ENCODE measurements around the gene SMCO2. TPM values are rescaled to one million over a fixed set of nuclear protein-coding genes. Genes with fewer than 3 reads are reported as not detected.

SMCO2 gene
- total and polyA plus RNA-seq, 4 donors: not detected

GRCh38 chr12:27545665-27546064, 99.1 kb downstream of the SMCO2 start (continued):
- no peak for TF ChIP-seq GABPA (IDR thresholded peaks at IDR 0.05 in 1 of 2, conservative IDR thresholded peaks at IDR 0.05 in 1 of 2)

DNA sequence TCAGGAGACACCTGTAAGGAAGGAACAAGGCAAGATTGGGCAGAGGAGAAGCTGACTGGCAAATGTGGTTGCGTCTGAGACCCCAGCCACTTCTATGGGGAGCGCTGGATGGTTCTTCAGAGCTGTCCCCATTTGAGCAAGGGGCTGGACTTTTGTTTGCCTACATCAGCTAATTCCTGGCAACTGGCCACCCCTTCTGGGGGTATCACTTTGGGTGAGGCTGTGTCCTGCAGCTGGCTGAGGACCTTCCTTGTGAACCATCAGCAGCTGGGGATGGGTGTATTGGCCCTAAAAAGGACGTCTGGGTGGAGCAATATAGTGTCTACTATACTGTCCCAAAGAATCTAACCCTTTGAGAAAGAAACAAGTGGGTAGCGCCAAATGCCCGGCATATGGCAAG, 101.1 kb downstream of the SMCO2 start:
- Histone ChIP-seq H3K36me3 (ENCODE audit: control insufficient read depth in 4 of 4, insufficient read depth in 3 of 4, low read depth in 1 of 4, low read length in 3 of 4) (no peaks in the 10 kb centered on the region), H3K9me3 (ENCODE audit: control insufficient read depth in 4 of 4, low read length in 3 of 4) (no peaks in the 10 kb centered on the region), H3K27me3 (ENCODE audit: control insufficient read depth in 4 of 4, insufficient read depth in 4 of 4, low read length in 3 of 4) (no peaks in the 10 kb centered on the region), H3K9ac (ENCODE audit: low read depth in 1 of 2, low read length in 2 of 2) (no peak overlapping the region), H3K27ac (ENCODE audit: low read depth in 1 of 2, low read length in 2 of 2) (peak overlapping the region; percentile 78 to 90), H3K4me3 (ENCODE audit: low read depth in 1 of 3, low read length in 3 of 3) (no peak overlapping the region), H3K4me1 (ENCODE audit: control insufficient read depth in 4 of 4, insufficient read depth in 4 of 4, low read length in 3 of 4) (peaks cover 27 to 69% (median 56%) of the 10 kb centered on the region in 4 donors)
- TF ChIP-seq MAX (IDR thresholded peaks at IDR 0.05) (no peak), EGR1 (IDR thresholded peaks at IDR 0.05; ENCODE audit: low read depth in 2 of 2) (no peak), GABPA (IDR thresholded peaks at IDR 0.05 in 1 of 2, conservative IDR thresholded peaks at IDR 0.05 in 1 of 2) (no peak), TAF1 (conservative IDR thresholded peaks at IDR 0.05) (no peak), YY1 (IDR thresholded peaks at IDR 0.05) (no peak), HNF4A (conservative IDR thresholded peaks at IDR 0.05) (no peak), FOXA2 (IDR thresholded peaks at IDR 0.05) (no peak), FOXA1 (IDR thresholded peaks at IDR 0.05) (no peak), HNF4G (IDR thresholded peaks at IDR 0.05) (no peak), NR2F2 (IDR thresholded peaks at IDR 0.05) (no peak), JUND (IDR thresholded peaks at IDR 0.05) (no peak), RAD21 (IDR thresholded peaks at IDR 0.05) (no peak), RXRA (IDR thresholded peaks at IDR 0.05) (no peak)
- TF ChIP-seq, protein P1, sequence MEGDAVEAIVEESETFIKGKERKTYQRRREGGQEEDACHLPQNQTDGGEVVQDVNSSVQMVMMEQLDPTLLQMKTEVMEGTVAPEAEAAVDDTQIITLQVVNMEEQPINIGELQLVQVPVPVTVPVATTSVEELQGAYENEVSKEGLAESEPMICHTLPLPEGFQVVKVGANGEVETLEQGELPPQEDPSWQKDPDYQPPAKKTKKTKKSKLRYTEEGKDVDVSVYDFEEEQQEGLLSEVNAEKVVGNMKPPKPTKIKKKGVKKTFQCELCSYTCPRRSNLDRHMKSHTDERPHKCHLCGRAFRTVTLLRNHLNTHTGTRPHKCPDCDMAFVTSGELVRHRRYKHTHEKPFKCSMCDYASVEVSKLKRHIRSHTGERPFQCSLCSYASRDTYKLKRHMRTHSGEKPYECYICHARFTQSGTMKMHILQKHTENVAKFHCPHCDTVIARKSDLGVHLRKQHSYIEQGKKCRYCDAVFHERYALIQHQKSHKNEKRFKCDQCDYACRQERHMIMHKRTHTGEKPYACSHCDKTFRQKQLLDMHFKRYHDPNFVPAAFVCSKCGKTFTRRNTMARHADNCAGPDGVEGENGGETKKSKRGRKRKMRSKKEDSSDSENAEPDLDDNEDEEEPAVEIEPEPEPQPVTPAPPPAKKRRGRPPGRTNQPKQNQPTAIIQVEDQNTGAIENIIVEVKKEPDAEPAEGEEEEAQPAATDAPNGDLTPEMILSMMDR (IDR thresholded peaks at IDR 0.05; ENCODE audit: low read depth, low read length, missing input control): no peak
- TF ChIP-seq, protein P2, sequence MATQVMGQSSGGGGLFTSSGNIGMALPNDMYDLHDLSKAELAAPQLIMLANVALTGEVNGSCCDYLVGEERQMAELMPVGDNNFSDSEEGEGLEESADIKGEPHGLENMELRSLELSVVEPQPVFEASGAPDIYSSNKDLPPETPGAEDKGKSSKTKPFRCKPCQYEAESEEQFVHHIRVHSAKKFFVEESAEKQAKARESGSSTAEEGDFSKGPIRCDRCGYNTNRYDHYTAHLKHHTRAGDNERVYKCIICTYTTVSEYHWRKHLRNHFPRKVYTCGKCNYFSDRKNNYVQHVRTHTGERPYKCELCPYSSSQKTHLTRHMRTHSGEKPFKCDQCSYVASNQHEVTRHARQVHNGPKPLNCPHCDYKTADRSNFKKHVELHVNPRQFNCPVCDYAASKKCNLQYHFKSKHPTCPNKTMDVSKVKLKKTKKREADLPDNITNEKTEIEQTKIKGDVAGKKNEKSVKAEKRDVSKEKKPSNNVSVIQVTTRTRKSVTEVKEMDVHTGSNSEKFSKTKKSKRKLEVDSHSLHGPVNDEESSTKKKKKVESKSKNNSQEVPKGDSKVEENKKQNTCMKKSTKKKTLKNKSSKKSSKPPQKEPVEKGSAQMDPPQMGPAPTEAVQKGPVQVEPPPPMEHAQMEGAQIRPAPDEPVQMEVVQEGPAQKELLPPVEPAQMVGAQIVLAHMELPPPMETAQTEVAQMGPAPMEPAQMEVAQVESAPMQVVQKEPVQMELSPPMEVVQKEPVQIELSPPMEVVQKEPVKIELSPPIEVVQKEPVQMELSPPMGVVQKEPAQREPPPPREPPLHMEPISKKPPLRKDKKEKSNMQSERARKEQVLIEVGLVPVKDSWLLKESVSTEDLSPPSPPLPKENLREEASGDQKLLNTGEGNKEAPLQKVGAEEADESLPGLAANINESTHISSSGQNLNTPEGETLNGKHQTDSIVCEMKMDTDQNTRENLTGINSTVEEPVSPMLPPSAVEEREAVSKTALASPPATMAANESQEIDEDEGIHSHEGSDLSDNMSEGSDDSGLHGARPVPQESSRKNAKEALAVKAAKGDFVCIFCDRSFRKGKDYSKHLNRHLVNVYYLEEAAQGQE (IDR thresholded peaks at IDR 0.05): no peak
- WGBS: 86% methylated on average over 5 of the region's 5 CpGs
- no peak for DNase-seq (ENCODE audit: low spot score)

DNA sequence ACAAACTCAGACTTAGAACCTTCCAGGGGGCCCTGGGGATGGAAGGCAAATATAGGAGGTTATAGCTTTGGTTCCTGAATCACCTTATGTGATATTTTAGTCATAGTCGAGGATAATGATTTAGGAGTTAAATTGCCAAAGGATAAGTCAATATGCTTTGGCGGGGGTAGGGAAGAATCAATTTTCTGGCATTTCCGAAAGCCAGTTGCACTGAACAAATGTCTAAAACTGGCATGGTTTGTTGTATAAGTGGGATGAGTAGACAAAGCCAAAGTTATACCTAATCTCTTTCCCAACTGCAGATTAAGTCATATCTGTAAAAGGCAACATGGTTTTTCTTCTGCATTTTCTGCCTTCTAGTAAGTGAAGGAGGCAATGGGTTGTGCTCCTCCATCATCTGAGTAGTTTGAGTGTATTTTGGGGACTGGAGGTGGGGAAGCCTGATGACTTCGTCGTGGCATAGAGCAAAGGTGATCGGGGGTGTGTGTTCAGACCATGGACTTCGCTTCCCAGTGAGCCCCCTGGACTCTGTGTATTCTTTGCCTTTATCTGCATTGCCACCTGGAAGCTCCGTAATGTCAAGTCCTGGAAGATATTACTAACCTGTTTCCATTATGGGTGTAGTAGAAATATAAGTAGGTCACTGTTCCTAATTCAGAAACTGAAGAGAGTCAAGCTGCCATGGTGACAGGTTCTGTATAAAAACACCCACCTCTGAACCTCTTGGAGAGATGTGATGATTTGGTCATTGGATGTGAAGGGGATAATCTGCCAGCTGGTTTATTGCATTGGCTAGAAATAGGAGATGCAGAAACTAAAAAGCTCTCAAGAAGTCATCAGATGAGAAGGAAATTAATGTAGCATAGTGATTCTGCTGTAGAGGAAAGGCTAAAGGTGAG, 102.0 kb downstream of the SMCO2 start:
- Histone ChIP-seq H3K27me3 (ENCODE audit: control insufficient read depth in 4 of 4, insufficient read depth in 4 of 4, low read length in 3 of 4) (no peaks in the 10 kb centered on the region), H3K9ac (ENCODE audit: low read depth in 1 of 2, low read length in 2 of 2) (no peak overlapping the region), H3K9me3 (ENCODE audit: control insufficient read depth in 4 of 4, low read length in 3 of 4) (no peaks in the 10 kb centered on the region), H3K36me3 (ENCODE audit: control insufficient read depth in 4 of 4, insufficient read depth in 3 of 4, low read depth in 1 of 4, low read length in 3 of 4) (no peaks in the 10 kb centered on the region), H3K4me3 (ENCODE audit: low read depth in 1 of 3, low read length in 3 of 3) (peak overlapping the region in 1 of 3 donors; percentile 1), H3K4me1 (ENCODE audit: control insufficient read depth in 4 of 4, insufficient read depth in 4 of 4, low read length in 3 of 4) (peaks cover 27 to 69% (median 54%) of the 10 kb centered on the region in 4 donors), H3K27ac (ENCODE audit: low read depth in 1 of 2, low read length in 2 of 2) (peak overlapping the region; percentile 78 to 90)
- WGBS: 41% methylated on average over 8 of the region's 8 CpGs
- no peak for DNase-seq (ENCODE audit: low spot score)
- no peak for TF ChIP-seq HNF4G (IDR thresholded peaks at IDR 0.05)
- no peak for TF ChIP-seq NR2F2 (IDR thresholded peaks at IDR 0.05)
- TF ChIP-seq, protein P3, sequence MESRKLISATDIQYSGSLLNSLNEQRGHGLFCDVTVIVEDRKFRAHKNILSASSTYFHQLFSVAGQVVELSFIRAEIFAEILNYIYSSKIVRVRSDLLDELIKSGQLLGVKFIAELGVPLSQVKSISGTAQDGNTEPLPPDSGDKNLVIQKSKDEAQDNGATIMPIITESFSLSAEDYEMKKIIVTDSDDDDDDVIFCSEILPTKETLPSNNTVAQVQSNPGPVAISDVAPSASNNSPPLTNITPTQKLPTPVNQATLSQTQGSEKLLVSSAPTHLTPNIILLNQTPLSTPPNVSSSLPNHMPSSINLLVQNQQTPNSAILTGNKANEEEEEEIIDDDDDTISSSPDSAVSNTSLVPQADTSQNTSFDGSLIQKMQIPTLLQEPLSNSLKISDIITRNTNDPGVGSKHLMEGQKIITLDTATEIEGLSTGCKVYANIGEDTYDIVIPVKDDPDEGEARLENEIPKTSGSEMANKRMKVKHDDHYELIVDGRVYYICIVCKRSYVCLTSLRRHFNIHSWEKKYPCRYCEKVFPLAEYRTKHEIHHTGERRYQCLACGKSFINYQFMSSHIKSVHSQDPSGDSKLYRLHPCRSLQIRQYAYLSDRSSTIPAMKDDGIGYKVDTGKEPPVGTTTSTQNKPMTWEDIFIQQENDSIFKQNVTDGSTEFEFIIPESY (IDR thresholded peaks at IDR 0.05): peak; percentile 32
- peak in 1 of 2 donors; percentile 29 for TF ChIP-seq EGR1 (IDR thresholded peaks at IDR 0.05; ENCODE audit: low read depth in 2 of 2)
- TF ChIP-seq, protein P2 (IDR thresholded peaks at IDR 0.05): no peak
- TF ChIP-seq YY1 (IDR thresholded peaks at IDR 0.05): peak; percentile 29

Data from liver (tissue), 9 donors.